Upper lobe of right lung (tissue), 1 donor: ENCODE results near the gene GRID1. TPM values are rescaled to one million over a fixed set of nuclear protein-coding genes. Genes with fewer than 3 reads are reported as not detected.
A peak's percentile ranks its signal among the peaks of the same experiment; 100 is the strongest.
"Not testable (repeated sequence)": the region's sequence is repeated elsewhere in the genome, so short reads cannot be mapped to it uniquely, and the experiment has no call there.

ENCODE experiments used
- ATAC-seq: fragments of 200-7000 bp; cut with Tn5 transposase; one replicate; pipeline ENCODE4 v1.9.1; 2020; ENCODE audit warnings: mild to moderate bottlenecking, moderate library complexity
- DNase-seq: peaks from one replicate; pipeline ENCODE4 v3.0.0-alpha.2; 2020
- H3K27ac ChIP-seq: fragments of 200-600 bp; one replicate; pipeline ENCODE4 v1.8.0; 2022
- H3K27me3 ChIP-seq: fragments of 200-600 bp; one replicate; pipeline ENCODE4 v1.8.0; 2022; ENCODE audit warnings: mild to moderate bottlenecking
- H3K36me3 ChIP-seq: fragments of 200-600 bp; one replicate; pipeline ENCODE4 v1.8.0; 2022
- H3K4me1 ChIP-seq: fragments of 200-600 bp; one replicate; pipeline ENCODE4 v1.8.0; 2022
- H3K4me3 ChIP-seq: fragments of 200-600 bp; one replicate; pipeline ENCODE4 v1.8.0; 2022; ENCODE audit warnings: mild to moderate bottlenecking
- H3K9me3 ChIP-seq: fragments of 200-600 bp; one replicate; pipeline ENCODE4 v1.8.0; 2022
- intact Hi-C: fragments of 100-400 bp; cut with DNase I; formaldehyde crosslinking; loops from one replicate; pipeline ENCODE4 v1.11.0; 2022
- total RNA-seq: library from RNA; stranded (reverse); fragmentation: NEBNext Ultra II Directional; extraction: Animal tissue kit (Norgen Biotek cat#: 25700); gene quantifications from one replicate; pipeline ENCODE4 v1.2.1, GENCODE V29; 2021
- TF ChIP-seq, protein P1 (sequence below): fragments of 200-600 bp; IDR thresholded peaks from one replicate; pipeline ENCODE4 v1.8.0; 2022; ENCODE audit warnings: antibody characterized with exemption
- donor health status: DM: no; HTN: yes; CAD: no; lungs with severe emphysema.

GRID1 gene
- total RNA-seq, 1 donor from 2014 or later = 3.0 TPM

DNA sequence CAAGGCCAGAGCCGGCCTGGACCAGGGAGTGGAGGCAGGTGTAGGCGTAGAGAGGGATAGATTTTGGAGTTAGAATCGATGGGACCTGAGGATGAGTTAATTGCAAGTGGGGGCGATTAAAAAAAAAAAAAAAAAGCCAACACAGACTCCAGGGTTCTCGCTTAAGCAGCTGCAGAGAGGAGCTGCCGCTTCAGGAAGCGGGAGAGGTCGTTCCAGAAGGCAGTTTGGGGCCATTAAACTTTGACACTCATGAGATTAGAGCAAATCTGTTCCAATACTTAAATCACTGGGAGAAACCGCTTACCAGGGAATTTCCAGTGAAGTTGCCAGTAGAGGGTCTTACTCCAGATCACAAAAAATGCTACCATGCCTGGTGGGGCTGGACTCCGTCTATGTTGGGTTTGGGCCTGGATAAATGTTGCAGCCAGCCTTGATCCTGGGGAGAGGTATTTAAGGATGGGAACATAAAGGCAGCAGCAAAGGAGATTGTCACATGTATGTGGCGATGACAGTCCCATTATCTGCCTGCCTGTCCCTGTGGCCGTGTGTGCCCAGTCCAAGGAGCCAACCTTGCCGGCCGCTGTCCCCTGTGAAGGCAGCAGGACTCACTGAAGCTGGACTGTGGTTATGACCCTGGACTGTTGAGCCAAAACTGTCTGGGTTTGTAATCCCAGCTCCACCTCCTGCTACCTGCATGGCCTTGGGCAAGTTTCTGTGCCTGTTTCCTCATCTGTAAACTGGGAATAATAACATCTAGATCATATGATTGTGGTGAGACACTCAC, 23.9 kb upstream of the GRID1 start:
- TF ChIP-seq, protein P1, sequence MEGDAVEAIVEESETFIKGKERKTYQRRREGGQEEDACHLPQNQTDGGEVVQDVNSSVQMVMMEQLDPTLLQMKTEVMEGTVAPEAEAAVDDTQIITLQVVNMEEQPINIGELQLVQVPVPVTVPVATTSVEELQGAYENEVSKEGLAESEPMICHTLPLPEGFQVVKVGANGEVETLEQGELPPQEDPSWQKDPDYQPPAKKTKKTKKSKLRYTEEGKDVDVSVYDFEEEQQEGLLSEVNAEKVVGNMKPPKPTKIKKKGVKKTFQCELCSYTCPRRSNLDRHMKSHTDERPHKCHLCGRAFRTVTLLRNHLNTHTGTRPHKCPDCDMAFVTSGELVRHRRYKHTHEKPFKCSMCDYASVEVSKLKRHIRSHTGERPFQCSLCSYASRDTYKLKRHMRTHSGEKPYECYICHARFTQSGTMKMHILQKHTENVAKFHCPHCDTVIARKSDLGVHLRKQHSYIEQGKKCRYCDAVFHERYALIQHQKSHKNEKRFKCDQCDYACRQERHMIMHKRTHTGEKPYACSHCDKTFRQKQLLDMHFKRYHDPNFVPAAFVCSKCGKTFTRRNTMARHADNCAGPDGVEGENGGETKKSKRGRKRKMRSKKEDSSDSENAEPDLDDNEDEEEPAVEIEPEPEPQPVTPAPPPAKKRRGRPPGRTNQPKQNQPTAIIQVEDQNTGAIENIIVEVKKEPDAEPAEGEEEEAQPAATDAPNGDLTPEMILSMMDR = no peak
- H3K27me3 ChIP-seq = peaks cover 67% of the 10 kb centered on the region

DNA sequence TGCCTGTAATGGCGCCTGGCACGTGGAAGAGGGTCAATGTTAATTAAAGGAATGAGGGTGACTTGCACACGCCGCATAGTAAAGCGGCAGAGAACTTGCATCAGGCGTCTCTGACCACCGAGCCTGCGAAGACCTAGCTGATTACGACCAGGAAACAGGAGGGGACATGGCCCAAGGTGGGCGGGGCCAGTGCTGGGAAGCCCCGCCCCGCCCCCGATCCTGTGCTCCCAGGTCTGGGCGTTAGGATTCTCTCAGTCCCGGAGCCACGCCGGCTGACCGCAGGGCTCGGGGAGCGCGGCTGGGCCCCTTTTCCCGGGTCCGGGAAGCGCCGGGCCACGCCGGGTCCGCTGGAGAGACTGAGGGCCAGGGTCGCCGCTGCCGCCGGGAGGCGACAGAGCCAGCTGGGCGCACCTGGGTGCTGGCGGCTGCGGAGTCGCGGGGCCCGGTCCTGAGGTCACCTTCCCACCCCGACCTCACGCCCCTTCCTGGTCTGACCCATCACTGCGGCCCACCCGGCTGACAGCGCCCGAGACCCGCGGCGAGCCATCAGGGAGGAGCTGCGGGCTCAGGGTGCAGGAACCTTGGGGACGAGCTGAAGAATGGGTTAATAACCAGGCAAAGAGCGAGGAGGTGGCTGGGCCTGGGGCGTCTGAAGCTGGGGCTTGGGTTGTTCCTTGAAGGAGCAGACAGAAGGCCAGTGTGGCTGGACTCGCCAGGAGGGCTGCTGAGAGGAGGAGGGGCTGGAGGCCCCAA, 23.0 kb upstream of the GRID1 start:
- Histone ChIP-seq H3K4me1 (peaks cover 7% of the 10 kb centered on the region), H3K9me3 (no peaks in the 10 kb centered on the region), H3K4me3 (peak overlapping the region; percentile 31), H3K27me3 (peaks cover 67% of the 10 kb centered on the region), H3K27ac (no peak overlapping the region), H3K36me3 (no peaks in the 10 kb centered on the region)
- peak; percentile 75 for DNase-seq
- intact Hi-C loops = loop anchor here (10.0 kb wide), 1 partner anchor 205 kb away; no protein-coding TSS in a partner anchor
- TF ChIP-seq, protein P1 = no peak
- peak; percentile 78 for ATAC-seq

More for the DNA sequence above, 23.9 kb upstream of the GRID1 start:
- ATAC-seq (no peak), DNase-seq (no peak)
- H3K9me3 ChIP-seq = no peaks in the 10 kb centered on the region
- peaks cover 7% of the 10 kb centered on the region for H3K4me1 ChIP-seq
- intact Hi-C loops = loop anchor here (10.0 kb wide), 1 partner anchor 204 kb away; no protein-coding TSS in a partner anchor
- H3K27ac ChIP-seq = no peak overlapping the region
- no peak overlapping the region for H3K4me3 ChIP-seq
- no peaks in the 10 kb centered on the region for H3K36me3 ChIP-seq

DNA sequence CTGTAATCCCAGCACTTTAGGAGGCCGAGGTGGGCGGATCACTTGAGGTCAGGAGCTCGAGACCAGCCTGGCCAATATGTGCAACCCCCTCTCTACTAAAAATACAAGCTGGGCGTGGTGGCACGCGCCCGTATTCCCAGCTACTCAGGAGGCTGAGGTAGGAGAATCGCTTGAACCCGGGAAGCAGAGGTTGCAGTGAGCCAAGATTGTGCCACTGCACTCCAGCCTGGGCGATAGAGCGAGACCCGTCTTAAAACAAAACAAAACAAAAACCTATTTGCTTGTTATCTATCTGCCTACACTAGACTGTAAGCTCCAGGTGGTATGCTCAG, 22.5 kb upstream of the GRID1 start:
- intact Hi-C loops, H3K4me1 ChIP-seq, ATAC-seq, H3K36me3 ChIP-seq, H3K27ac ChIP-seq, H3K9me3 ChIP-seq, DNase-seq: not testable (repeated sequence)
- Histone ChIP-seq H3K4me3 (peak overlapping the region; percentile 31), H3K27me3 (peaks cover 67% of the 10 kb centered on the region)

DNA sequence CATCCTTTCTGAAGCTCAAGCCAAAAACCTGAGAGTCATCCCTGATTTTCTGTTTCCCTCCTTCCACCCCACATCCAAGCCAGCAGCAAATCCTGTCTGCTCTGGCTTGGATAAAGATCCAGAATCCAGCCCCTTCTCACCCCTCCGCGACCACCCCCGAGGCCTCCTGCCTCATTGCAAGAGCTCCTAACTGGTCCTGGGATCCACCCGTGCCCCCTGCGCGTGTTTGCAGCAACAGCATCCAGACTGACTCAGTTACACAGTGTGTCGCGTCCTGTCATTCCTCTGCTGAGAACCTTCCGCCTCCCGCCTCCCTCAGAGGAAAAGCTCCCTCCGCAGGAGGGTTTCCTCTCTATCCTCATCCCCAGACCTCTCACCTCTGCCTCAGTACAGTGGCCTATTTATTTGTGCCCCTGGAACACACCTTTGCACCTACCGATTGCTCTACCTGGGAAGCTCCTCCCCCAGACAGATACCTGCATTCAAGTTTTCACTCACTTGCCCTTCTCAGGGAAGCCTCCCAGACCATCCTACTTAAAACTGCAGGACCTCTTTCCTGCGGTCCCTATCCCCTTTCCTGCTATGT, 21.6 kb upstream of the GRID1 start:
- intact Hi-C loops = no loop called here
- Histone ChIP-seq H3K4me1 (peaks cover 7% of the 10 kb centered on the region), H3K27me3 (peaks cover 60% of the 10 kb centered on the region), H3K9me3 (no peaks in the 10 kb centered on the region), H3K4me3 (no peak overlapping the region), H3K27ac (no peak overlapping the region), H3K36me3 (no peaks in the 10 kb centered on the region)
- DNase-seq (peak; percentile 35), ATAC-seq (no peak)
- TF ChIP-seq, protein P1 = no peak

DNA sequence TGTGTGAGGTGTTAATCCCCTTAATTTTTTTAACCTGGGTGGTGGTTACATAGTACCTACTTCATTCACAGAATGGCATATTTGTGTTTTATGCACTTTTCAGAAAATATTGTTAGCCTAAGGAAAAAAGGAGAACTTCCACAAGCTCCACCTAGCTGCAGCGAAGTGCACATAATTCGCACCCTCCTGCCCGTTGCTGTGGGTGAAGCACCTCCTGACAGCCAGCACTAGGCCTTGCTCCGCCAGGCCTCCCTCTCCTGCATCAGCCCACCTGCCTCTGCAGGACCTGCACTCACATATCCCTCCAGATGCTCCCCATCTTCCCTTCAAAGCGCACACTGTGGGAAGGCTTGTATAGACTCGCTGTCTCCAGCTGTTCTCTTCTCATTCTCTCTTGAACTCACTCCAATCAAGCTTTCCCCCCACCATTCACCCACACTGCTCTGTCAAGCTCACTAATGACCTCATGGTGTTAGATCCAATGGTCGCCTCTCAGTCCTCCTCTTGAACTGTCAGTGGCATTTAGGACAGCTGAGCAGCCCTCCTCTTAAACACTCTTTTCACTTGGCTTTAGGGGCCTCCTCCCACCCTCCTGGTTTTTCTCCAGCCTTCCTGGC, 20.7 kb upstream of the GRID1 start:
- Histone ChIP-seq H3K4me3 (no peak overlapping the region), H3K27me3 (peaks cover 51% of the 10 kb centered on the region), H3K9me3 (no peaks in the 10 kb centered on the region), H3K4me1 (peaks cover 7% of the 10 kb centered on the region), H3K27ac (no peak overlapping the region), H3K36me3 (no peaks in the 10 kb centered on the region)
- DNase-seq = peak; percentile 38
- intact Hi-C loops = no loop called here
- no peak for ATAC-seq
- TF ChIP-seq, protein P1 = no peak
